Activated gamma-delta T cell treated with Interleukin-2 at 50 U/mL for 16 hours (primary cell): Measurements from ENCODE around the gene MAP6.

Experiments used
- DNase-seq: peaks from one replicate; pipeline ENCODE4 v3.0.0-alpha.2; 2020

MAP6 gene

DNA sequence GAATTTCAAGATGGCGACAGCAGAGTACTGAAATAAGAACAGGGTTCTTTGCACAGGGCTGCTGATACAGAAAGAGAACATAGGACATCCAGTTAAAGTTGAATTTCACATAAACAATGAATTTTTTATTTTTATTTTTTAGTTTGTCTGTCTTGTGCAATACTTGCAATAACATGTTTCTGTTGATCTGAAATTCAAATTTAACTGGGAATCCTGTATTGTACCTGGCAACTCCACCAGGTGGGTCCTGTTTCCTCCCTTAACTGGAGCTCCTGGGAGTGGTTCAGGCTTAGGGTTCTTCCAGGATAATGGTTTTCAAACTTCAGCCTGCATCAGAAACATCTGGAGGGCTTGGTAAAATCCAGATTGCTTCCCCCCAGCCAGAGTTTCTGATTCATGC lies 121.7 kb downstream of the MAP6 start:
- DNase-seq: no peak

GRCh38 chr11:75543806-75544205 lies 125.0 kb downstream of the MAP6 start:
- DNase-seq: no peak

GRCh38 chr11:75542088-75542438 lies 126.8 kb downstream of the MAP6 start:
- DNase-seq: no peak

- no peak for DNase-seq
These were observed 127.4 kb downstream of the MAP6 start for GRCh38 chr11:75541193-75542087.

DNA sequence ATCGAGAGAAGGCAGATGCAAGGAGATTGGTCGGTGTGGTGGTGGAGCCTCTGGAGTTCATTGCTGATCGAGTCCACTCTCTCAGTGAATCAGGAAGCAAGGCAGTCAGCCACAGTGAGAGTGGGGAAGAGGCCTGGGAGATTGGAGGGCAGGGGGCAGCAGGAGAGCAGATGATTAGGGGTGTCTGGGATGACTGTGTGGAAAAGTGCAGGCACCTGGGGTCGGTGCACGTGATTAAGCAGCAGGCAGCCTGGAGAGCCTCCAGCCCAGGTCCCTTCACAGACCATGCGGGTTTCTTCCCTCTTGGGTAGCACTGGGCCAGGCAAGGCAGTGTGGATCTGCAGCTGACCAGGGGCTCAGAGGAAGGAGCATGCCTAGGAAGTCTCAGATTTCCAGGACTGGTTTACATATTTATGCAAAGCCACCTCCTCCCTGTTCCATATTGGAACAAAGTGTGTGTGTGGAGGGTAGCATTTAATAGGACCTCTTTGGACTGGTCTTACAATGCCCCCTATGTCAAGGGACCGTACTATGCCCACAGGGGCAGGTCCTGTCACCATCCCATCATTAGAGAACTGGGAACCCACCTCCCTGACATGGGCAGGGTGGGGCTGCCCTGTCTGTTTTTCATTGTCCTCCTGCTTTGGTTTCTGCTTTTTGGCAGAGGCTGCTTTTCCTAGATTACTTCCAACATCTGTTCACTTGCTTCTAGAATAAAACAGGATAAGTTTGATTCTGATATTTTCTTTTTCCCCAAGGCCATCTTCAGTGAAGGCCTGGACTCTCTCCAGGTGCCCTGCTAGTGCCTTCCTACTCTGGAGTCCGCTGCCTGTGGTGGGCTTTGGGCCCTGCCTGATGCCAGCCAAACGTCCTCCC lies 129.1 kb downstream of the MAP6 start:
- DNase-seq: no peak

- DNase-seq: no peak
These were observed 130.5 kb downstream of the MAP6 start for GRCh38 chr11:75538150-75538942.

- DNase-seq: no peak
These were observed 131.1 kb downstream of the MAP6 start for GRCh38 chr11:75537740-75538139.
